HAP-1 (cell line): ENCODE data around the gene CACNB4.
"Not testable (repeated sequence)": the region's sequence is repeated elsewhere in the genome, so short reads cannot be mapped to it uniquely, and the experiment has no call there.

Experiments
- DNase-seq, 2 experiments: peaks; one replicate each; pipeline ENCODE4 v3.0.0-alpha.2; 2016 to 2020; ENCODE audit warnings: low spot score in 2 of 2
- H3K27me3 ChIP-seq: fragments of 250-450 bp; sonication (Bioruptor Pico); 2 replicates; pipeline ENCODE4 v1.5.1; 2020; ENCODE audit warnings: low read depth, mild to moderate bottlenecking, moderate library complexity
- H3K36me3 ChIP-seq: fragments of 250-450 bp; sonication (Bioruptor Pico); replicated peaks from 2 replicates; pipeline ENCODE4 v1.5.1; 2020; ENCODE audit warnings: mild to moderate bottlenecking
- H3K4me1 ChIP-seq: fragments of 250-450 bp; sonication (Bioruptor Pico); 2 replicates; pipeline ENCODE4 v1.5.1; 2020; ENCODE audit warnings: mild to moderate bottlenecking
- H3K4me3 ChIP-seq: fragments of 250-450 bp; sonication (Bioruptor Pico); 2 replicates; pipeline ENCODE4 v1.5.1; 2020; ENCODE audit warnings: mild to moderate bottlenecking, moderate library complexity
- H3K9me3 ChIP-seq: fragments of 250-450 bp; sonication (Bioruptor Pico); 2 replicates; pipeline ENCODE4 v1.5.1; 2020; ENCODE audit warnings: mild to moderate bottlenecking, moderate library complexity
- in situ Hi-C: fragments of 300-500 bp; cut with MboI; formaldehyde crosslinking; loops from 3 replicates; pipeline ENCODE4 v1.14.3; 2020; ENCODE audit warnings: low sequenced_read_pairs, inconsistent platforms, mixed read lengths

The CACNB4 gene

DNA sequence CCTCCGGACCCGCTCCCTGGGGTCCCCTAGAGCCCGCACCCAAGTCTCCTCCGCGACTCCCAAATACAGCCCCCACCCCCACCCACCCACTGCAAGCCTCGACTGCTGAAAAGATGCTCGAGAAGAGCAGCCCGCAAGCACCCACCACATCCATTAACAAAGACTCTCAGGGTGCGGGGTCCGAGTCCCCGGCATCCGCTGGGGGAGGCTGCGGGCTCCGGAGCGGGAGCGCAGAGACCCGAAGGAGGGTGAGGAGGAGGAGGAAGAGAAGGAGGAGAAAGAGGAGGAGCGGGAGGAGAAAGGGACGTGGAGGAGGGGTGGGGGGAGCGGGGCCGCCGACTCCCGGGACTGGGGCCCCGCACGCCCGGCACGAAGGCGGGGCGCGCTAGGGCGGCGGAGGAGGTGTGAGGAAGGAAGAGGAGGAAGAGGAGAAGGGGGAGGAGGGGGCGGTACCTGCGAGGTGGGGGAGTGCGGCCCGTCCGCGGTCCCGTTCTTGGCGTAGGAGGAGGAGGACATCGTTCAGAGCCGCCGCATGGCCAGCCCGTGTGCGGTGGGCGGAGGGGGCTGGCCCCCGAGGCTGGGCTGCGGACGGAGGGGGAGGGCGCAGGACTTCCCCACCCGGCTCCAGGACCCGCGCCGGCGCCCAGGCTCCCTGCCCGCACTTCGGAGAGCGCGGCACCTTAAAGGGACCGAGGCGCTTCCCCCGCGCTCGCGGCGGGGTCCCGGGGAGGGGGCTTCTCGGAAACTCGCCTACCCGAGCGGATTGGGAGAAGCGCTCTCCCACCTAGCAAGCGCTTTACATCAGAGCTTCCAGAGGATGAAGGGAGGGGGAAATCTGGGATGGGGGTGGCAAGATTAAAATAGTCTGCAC is at the start of gene CACNB4:
CACNB4 (minus strand) TSS at position 549 of the 871 bp plus-strand sequence.
- Histone ChIP-seq H3K27me3 (0 out of 2 replicates have a peak, but pooled peaks cover 6% of the 10 kb centered on the region), H3K9me3 (no peaks in the 10 kb centered on the region), H3K4me1 (peaks cover 12% of the 10 kb centered on the region), H3K36me3 (no peaks in the 10 kb centered on the region), H3K4me3 (peak within 1 kb of the TSS; percentile 51)
- peak; percentile 28 to 74 for DNase-seq
- in situ Hi-C loops = no loop called here

DNA sequence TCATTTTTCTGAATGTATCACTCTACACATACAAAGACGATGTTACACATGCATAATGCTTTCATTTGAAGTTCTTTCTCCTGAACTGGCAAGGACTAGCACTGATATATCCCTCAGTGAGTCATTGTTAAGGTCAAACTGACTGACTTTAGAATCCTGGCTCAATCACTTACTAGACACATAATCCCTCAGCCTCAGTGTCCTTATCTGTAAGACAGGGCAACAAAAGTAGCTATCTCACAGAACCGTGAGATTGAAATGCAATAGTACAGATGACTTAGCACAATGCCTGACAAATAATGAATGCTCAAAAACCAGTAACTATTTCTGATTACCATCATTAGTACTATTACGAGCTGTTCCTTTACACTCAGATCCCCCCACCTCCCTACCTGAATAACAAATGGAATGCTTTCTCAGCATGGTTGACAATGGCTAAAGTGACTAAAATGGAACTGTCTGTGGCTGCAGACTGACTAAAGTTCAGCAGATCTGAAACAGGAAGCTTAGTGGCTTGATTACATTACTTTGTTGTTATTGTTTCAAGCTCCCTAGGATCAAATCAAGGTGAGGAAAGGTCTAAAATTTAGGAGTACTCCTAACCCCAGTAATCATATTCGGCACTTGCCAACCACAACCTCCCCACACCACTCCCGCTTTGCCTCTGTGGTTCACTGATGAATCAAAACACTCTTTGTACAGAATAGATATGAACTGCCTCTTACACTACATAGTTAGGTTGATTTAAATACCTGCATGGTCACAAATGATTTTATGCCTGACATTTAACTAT is 35.8 kb upstream of the CACNB4 start:
- no peaks in the 10 kb centered on the region for H3K36me3 ChIP-seq
- no peaks in the 10 kb centered on the region for H3K9me3 ChIP-seq
- no peak for DNase-seq
- no peaks in the 10 kb centered on the region for H3K27me3 ChIP-seq
- H3K4me1 ChIP-seq = no peaks in the 10 kb centered on the region
- no peak overlapping the region for H3K4me3 ChIP-seq
- in situ Hi-C loops = no loop called here

DNA sequence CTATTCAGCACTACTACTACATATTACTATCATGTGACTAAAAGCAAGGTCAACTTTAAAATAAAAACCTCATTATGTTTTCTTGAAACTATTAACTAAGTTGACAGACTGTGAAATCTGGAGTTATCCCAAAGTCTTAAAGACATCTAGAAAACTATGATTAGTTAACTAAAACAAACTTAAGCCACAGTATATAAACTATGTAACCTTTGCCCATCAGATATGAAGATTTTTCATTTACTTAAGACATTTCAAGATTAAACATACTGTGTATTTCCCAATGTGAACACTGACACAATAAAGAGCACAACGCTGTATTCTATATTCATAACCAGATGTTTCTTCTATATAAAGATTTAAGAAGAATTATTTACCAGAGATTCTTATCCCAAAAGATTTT is 33.5 kb upstream of the CACNB4 start:
- Histone ChIP-seq H3K4me1 (no peaks in the 10 kb centered on the region), H3K36me3 (no peaks in the 10 kb centered on the region), H3K9me3 (no peaks in the 10 kb centered on the region), H3K4me3 (no peak overlapping the region), H3K27me3 (no peaks in the 10 kb centered on the region)
- in situ Hi-C loops = no loop called here
- no peak for DNase-seq

DNA sequence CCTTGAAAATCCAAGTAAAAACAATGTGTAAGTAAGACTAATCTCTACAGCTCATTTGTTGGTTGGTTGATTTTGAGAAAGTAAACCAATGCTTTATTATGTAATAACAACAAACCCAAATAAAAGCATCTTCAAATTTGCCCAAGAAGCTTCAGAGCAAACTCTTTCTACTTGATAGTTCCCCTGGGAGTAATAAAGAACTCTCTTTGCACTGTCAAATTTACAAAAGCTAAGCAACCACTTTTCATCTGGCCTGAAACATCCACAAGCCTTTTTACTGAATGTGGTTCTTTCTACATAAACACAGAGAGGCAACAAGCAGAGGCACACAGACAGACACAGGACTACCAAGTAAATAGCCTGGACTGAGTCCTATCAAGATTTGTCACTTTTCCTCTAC is 28.8 kb upstream of the CACNB4 start:
- Histone ChIP-seq H3K9me3 (no peaks in the 10 kb centered on the region), H3K4me1 (no peaks in the 10 kb centered on the region), H3K27me3 (no peaks in the 10 kb centered on the region), H3K36me3 (no peaks in the 10 kb centered on the region), H3K4me3 (no peak overlapping the region)
- in situ Hi-C loops = no loop called here
- DNase-seq = peak in 1 of 2 experiments; percentile 29

DNA sequence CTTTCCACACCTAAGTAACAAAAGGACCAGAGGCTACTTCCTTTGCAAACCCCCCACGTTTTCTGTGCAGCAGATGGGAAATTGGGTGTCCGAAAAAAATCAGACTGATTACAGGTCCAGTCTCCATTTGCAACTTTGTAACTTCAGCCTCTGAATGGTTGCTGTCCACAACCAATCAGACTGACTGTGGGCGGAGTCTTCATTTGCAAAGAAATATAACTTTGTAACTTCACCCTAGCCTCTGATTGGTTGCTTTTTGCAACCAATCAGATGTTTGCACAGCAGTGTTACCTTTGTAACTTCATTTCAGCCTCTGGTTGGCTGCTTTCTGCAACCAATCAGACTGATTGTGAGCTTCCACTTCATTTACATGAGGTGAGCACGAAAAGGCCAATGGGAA is 27.8 kb upstream of the CACNB4 start:
- in situ Hi-C loops = no loop called here
- no peaks in the 10 kb centered on the region for H3K4me1 ChIP-seq
- no peaks in the 10 kb centered on the region for H3K27me3 ChIP-seq
- H3K4me3 ChIP-seq = no peak overlapping the region
- peak in 1 of 2 experiments; percentile 23 for DNase-seq
- no peaks in the 10 kb centered on the region for H3K36me3 ChIP-seq
- no peaks in the 10 kb centered on the region for H3K9me3 ChIP-seq

DNA sequence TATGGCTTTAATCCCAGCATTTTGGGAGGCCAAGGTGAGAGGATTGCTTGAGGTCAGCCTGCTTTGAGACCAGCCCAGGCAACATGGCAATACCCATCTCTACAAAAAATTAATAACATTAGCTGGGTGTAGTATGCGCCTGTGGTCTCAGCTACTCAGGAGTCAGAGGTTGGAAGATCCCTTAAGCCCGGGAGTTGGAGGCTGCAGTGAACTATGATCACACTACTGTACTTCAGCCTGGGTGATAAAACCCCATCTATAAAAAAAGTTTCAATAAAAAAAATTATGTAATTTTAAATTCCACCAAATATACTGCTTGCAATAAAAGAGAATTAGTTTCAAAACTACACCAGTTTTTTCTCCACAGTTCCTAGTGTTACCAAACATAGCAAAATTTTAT is 23.3 kb upstream of the CACNB4 start:
- peaks cover 12% of the 10 kb centered on the region for H3K4me1 ChIP-seq
- no peak overlapping the region for H3K4me3 ChIP-seq
- H3K9me3 ChIP-seq = no peaks in the 10 kb centered on the region
- no peak for DNase-seq
- H3K36me3 ChIP-seq = no peaks in the 10 kb centered on the region
- in situ Hi-C loops = no loop called here
- no peaks in the 10 kb centered on the region for H3K27me3 ChIP-seq

DNA sequence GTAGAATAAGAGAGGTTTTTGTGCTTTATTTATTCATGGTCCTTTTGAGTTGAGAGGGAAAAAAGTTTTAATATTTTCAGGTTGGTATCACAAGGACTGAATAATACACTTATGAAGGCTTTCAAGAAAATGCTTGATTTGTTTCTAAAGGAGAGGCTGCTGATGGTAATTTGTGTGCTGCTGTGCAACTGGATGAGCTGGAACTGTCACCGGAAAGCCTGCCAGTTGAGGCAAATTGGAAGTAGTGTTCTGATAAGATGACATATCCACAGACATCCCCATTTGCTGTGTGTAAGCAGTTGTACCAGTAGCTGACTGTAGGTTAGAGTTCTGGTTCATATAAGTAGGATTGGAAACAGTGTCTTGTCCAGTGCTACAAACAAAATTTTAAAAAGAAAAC is 21.6 kb upstream of the CACNB4 start:
- in situ Hi-C loops = no loop called here
- Histone ChIP-seq H3K36me3 (no peaks in the 10 kb centered on the region), H3K4me3 (no peak overlapping the region), H3K27me3 (no peaks in the 10 kb centered on the region), H3K4me1 (peaks cover 12% of the 10 kb centered on the region), H3K9me3 (no peaks in the 10 kb centered on the region)
- no peak for DNase-seq

DNA sequence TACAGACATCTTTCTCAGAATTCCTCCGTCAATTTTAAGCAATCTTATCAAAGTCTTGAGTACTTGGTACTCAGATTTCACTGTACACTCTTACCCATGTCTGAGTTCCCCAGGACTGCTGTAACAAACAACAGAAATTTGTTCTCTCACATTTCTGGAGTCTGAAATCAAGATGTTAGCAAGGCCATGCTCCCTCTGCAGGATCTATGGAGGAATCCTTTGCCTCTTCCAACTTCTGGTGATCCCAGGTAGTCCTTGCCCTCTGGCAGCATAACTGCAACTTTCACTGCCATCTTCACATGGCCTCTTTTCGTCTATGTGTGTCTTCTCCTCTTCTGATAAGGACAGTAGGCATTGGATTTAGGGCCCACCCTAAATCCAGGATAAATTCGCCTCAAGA is 17.1 kb upstream of the CACNB4 start:
- in situ Hi-C loops = no loop called here
- no peak for DNase-seq
- H3K4me3 ChIP-seq = no peak overlapping the region
- H3K27me3 ChIP-seq = no peaks in the 10 kb centered on the region
- H3K4me1 ChIP-seq = peaks cover 12% of the 10 kb centered on the region
- no peaks in the 10 kb centered on the region for H3K9me3 ChIP-seq
- H3K36me3 ChIP-seq = no peaks in the 10 kb centered on the region

DNA sequence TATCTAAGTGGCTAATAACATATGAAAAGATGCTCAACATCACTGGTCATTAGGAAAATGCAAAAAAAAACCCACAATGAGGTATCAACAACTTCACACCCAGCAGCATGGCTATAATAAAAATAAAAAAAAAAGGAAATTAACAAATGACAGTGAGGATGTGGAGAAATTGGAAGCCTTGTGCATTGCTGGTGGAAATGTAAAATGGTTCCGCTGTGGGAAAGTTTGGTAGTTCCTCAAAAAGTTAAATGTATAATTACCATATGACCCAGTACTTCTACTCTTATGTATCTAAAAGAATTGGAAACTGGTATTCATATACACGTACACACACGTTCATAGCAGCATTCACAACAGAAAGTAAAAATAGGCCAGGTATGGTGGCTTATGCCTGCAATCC is 15.5 kb upstream of the CACNB4 start:
- in situ Hi-C loops = no loop called here
- Histone ChIP-seq H3K27me3 (no peaks in the 10 kb centered on the region), H3K36me3 (no peaks in the 10 kb centered on the region), H3K4me1 (peaks cover 5% of the 10 kb centered on the region), H3K9me3 (no peaks in the 10 kb centered on the region), H3K4me3 (no peak overlapping the region)
- no peak for DNase-seq

DNA sequence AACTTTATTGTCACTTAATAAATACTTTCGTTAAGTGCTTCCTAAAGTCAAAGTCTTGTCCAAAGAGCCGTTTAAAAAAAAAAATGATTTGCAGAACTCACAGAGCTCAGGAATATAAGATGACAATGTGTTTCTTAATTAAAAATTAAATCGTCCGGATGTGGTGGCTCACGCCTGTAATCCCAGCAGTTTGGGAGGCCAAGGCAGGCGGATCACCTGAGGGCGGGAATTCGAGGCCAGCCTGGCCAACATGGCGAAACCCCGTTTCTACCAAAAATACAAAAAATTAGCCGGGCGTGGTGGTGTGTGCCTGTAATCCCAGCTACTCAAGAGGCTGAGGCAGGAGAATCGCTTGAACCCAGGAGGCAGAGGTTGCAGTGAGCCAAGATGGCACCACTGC is 8.3 kb upstream of the CACNB4 start:
- H3K9me3 ChIP-seq, DNase-seq, H3K36me3 ChIP-seq, H3K4me1 ChIP-seq, in situ Hi-C loops, H3K27me3 ChIP-seq, H3K4me3 ChIP-seq: not testable (repeated sequence)

DNA sequence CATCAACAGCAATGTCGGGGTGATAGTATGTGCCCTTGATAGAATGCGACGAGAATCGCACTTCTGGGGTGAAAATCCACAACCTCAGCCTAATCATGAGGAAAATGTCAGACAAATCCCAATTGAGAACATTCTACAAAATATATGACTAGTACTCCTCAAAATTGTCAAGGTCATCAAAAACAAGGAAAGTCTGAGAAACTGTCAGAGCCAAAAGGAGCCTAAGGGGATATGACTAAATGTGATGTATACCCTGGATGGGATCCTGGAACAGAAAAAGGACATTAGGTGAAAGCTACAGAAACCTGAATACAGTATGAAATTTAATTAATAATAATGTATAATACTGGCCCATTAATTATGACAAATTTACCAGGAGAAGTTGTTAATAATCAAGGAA is 7.6 kb upstream of the CACNB4 start:
- Histone ChIP-seq H3K36me3 (no peaks in the 10 kb centered on the region), H3K4me3 (no peak overlapping the region), H3K4me1 (no peaks in the 10 kb centered on the region), H3K27me3 (peaks cover 6% of the 10 kb centered on the region), H3K9me3 (no peaks in the 10 kb centered on the region)
- DNase-seq = no peak
- in situ Hi-C loops = no loop called here

DNA sequence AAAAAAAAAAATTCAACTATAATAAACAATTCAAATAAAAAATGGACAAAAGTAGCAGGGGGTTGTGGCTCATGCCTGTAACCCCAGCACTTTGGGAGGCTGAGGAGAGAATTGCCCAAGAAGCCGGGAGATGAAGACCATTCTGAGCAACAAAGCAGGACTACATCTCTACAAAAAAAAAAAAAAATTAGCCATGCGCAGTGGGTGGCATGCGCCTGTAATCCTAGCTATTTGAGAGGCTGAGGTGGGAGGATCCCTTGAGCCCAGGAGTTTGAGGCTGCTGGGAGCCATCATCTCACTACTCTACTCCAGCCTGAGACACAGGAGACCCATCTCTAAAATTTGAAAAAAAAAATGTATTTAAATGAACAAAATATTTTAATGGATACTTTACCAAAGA is 4.4 kb upstream of the CACNB4 start:
- in situ Hi-C loops = no loop called here
- DNase-seq = no peak
- no peak overlapping the region for H3K4me3 ChIP-seq
- H3K9me3 ChIP-seq = no peaks in the 10 kb centered on the region
- peaks cover 12% of the 10 kb centered on the region for H3K27me3 ChIP-seq
- peaks cover 6% of the 10 kb centered on the region for H3K4me1 ChIP-seq
- H3K36me3 ChIP-seq = no peaks in the 10 kb centered on the region

DNA sequence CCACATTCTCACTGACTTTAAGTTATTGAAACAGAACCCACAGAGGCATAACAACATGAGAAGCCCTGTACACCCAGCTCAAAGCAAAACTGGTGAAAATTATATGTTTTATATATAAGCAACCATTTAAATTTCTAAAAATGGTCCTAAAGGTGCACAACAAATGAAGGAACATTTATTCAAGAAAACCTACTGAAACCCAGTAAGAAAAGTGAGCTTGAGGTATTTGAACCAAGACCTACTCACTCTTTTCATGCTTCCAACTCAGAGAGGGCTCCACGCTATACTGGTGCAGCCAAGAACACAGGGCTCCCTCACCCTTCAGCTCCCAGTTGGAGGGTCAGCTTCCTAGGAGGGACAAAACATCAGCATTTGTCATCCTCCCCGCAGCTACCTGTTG is 2.1 kb upstream of the CACNB4 start:
- Histone ChIP-seq H3K27me3 (0 out of 2 replicates have a peak, but pooled peaks cover 6% of the 10 kb centered on the region), H3K4me3 (no peak overlapping the region), H3K36me3 (no peaks in the 10 kb centered on the region), H3K4me1 (peaks cover 12% of the 10 kb centered on the region), H3K9me3 (no peaks in the 10 kb centered on the region)
- in situ Hi-C loops = no loop called here
- DNase-seq = no peak

DNA sequence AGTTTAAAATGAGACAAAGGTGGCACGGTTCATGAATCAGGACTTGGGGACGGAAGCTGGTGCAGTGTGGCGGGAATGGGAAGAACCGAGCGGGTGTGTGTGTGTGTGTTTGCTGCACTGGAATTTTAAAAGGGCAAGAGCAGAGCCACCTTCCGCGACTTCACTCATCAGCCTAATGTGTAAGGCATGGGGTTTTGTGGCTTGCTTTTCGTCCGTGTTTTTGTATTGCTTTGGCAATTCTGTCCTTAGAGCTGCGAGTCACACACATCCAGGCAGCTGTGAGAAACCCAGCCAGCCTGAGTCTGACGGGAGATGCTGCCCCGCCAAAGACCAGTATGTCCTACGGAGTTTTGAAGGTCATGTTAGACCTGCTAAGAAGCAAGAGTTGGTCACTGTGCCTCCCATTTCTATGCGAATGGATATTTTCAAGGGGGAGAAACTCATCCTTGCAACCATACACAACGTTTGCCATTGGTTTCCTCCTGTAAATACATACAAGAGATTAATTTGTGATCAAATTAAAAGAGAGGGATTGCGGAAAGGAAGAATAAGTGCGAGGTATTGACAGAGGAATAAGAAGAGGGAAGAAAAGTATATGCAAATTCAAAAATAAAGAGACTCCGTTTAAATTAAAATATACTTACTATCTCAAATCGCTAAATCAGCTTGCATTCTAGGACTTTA is 665 bp upstream of the CACNB4 start:
- Histone ChIP-seq H3K36me3 (no peaks in the 10 kb centered on the region), H3K4me3 (peak overlapping the region; percentile 51), H3K9me3 (no peaks in the 10 kb centered on the region), H3K4me1 (peaks cover 12% of the 10 kb centered on the region), H3K27me3 (0 out of 2 replicates have a peak, but pooled peaks cover 6% of the 10 kb centered on the region)
- peak; percentile 29 to 57 for DNase-seq
- in situ Hi-C loops = no loop called here
